GM21529 (cell line): ENCODE results near the gene PDPK1.
"Not testable (repeated sequence)": the region's sequence is repeated elsewhere in the genome, so short reads cannot be mapped to it uniquely, and the experiment has no call there.

ENCODE experiments used
- ATAC-seq: cut with Tn5 transposase; IDR thresholded peaks from one replicate; pipeline ENCODE4 v1.9.1; 2021; ENCODE audit not compliant: unreplicated experiment

PDPK1 gene

DNA sequence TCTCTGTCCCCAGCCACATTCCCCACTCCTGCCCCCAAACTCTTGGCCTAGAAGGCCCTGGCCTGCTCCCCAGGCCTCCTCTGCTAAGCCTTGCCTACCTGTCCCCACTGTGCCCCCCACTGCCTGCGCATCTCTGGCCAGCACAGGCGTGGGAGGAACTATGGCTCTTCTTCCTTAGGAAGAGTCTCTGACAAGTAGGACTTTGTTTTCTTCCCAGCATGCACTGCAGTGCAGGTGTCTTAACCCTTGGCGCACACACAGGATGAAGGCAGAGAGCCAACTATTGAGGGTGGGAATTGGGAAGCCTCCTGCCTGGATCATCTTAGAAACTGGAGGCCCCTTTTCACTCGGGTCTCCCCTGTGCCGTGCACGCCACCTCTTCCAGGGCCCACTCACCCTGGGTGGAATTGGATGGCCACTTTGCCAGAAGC is 14.0 kb upstream of the PDPK1 start:
- ATAC-seq, result no peak

DNA sequence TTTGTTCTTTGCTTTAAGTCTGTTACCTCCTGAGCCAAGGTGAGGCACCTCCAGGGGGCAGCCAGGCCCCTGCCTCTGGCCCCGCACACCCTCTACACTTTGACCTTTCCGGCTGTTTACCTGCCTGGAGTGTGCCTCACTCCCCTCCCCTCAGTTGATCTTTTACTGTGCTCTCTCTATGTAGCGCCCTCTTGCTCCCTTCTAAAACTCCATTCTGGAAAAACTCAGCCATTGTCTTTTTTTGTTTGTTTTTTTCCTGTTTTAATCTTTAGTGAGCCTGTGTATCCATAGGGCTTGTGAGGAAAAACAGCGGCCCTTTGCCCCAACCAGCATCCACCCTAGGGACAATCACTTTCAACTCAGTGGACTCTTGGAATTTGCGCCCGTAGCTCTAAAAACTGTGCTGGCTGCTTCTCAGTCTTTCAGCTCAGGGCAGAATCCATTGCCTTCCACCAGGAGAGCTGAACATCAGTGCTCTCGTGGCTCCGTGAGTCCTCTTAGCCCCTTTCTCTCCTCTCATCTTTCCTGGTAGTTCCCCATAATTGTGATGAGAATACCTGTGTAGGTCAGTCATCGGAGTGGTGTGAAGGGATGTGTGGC is 13.4 kb upstream of the PDPK1 start:
- ATAC-seq, result no peak

DNA sequence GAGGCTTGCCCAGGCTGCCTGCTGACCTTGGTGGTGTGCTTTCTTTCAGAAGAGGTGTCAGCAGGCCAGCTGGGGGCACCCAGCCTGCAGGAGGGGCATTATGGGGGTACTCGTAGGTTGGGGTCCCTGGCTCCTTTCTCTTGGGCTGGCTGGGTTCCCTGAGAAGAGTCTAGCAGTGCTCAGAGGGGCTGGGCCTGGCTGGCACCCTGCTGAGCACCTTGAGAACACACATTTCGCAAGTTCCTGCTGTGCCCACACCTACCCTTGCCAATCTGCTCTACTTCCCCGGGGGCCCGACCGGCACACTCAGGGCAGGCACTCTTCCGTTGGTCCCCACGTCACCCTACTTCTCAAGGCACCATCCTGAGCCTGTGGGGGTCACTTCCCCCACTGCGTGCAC is 11.7 kb upstream of the PDPK1 start:
- no peak for ATAC-seq

DNA sequence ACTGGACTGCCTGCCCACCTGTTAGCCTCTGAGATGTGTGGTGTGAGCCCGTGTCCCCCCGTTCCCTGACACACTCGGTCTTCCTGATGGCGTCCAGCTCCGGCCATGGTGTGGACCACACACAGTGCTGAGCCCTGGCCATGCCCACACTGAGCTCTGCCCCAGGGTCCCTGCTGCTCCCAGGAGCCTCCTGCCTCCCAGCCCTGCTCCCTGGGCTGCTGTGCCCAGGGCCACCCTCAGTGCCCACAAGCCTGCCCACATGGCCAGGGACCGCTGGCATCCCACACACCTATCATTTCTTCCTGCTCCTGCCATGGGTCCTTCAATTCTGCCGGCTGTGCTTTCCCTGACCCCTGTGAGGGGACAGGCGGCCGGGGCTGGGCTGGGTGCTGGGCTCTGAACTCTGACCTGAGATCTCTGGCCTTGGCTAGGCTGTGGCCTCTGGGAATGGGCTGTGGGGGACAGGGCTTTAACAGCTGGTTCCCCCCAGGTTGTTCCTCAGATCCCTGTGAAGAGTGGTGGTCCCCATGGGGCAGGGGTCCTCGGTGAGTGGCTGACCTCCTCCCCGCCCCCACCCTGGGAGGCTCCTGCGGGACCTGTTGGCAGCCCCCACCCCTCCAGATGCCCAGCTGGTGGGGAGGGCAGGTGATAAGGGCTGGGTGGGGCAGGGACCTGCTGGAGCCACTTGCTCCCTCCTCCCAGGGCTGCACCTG is 10.6 kb upstream of the PDPK1 start:
- no peak for ATAC-seq

DNA sequence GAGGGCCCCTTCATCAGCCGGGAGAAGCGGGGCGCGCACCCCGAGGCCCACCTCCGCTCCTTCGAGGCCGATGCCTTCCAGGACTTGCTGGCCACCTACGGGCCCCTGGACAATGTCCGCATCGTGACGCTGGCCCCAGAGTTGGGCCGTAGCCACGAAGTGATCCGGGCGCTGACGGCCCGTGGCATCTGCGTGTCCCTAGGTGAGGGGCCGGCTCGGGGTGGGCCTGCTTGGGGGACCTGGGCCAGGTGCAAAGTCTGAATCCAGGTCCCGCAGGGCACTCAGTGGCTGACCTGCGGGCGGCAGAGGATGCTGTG is 10.1 kb upstream of the PDPK1 start:
- no peak for ATAC-seq

DNA sequence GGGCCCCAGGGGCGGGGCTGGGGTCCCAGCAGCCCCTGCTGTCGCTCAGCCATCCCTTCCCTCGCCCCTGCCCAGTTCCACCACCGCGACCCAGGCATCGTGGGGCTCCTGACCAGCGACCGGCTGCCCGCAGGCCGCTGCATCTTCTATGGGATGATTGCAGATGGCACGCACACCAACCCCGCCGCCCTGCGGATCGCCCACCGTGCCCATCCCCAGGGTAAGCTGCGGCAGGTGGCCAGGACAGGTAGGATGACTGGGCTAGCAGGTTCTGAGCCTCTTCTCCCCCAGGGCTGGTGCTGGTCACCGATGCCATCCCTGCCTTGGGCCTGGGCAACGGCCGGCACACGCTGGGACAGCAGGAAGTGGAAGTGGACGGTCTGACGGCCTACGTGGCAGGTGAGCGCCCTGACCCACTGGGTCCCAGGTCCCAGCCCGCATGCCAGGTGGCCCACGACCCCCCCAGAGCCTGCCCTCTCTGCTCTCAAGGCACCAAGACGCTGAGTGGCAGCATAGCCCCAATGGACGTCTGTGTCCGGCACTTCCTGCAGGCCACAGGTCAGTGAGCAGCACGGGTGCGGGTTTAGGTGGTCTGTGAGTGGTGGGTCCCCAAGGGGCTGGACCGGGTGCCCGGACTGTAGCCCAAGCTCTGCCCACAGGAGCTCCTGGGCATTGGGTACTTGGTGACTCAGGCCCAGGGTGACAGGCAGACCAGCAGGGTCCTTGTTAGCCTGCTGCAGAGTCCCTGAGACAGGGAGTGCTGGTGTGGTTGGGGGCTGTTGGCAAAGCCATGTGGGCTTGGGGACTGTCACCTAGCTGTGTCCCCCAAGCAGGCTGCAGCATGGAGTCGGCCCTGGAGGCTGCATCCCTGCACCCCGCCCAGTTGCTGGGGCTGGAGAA is 9.4 kb upstream of the PDPK1 start:
- no peak for ATAC-seq

DNA sequence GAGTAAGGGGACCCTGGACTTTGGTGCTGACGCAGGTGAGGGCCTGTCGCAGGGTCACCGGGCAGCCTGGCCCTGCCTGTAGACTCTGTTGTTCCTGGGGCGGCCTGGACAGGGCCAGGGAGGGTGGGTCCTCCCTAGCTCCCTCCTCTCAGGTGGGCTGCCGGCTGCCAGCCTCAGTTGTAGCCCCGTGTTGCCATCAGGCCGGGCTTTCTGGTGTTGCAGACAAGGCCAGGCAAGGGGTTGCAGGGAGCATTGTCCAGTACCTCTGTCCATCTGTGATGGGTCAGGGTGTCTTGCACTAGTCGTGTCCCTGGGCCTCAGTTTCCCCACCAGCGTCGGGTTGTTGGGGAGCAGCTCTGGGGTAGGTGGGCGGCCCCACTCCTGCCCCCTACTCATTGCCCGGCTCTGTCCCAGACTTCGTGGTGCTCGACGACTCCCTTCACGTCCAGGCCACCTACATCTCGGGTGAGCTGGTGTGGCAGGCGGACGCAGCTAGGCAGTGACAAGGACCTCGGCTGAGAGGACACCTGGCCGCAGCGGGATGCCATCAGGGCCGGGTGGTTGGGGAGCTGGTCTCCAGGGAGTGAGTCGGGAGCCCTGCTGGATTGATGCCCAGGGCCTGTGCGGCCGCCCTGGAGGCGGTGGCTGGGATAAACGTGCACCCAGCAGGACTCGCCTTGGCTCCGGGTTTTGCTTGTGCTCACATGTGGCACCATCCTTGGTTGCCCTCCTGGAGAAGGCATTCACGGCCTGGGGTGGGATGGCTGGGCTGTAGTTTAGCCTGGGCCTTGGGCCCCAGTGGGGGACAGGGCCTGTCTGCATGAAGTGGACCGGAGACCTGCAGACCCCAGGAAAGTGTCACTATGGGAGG is 8.5 kb upstream of the PDPK1 start:
- no peak for ATAC-seq

DNA sequence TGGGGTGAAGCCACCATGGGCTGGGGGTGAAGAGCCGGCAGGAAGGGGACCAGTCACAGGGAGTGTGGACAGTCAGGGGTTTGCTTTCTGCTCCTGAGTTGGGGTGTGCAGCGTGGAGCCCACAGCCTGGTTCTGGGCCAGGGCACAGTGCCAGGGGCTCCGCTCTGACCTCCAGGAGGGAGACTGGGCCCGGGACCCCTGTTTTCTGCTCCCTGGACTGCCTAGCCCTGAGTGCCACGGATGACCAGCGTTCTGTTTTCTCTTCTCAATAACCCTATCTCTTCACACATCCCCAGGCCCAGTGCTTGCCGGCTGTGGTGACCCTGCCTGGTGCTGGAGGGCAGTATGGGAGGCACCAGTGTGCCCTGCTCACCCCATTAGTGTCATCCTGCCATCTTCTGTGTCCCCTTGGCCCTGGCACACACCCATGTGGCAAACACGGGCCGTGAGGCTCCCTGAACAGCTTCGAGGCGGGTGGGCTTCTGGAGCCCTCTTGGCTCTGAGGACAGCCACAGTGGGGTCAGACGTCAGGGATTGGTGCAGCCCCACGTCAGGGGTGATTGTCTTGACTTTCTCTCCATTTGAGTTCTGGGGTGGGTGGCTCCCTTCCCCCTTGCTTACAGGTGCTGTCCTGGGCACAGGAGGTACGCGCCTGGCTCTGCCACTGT is 7.7 kb upstream of the PDPK1 start:
- no peak for ATAC-seq

DNA sequence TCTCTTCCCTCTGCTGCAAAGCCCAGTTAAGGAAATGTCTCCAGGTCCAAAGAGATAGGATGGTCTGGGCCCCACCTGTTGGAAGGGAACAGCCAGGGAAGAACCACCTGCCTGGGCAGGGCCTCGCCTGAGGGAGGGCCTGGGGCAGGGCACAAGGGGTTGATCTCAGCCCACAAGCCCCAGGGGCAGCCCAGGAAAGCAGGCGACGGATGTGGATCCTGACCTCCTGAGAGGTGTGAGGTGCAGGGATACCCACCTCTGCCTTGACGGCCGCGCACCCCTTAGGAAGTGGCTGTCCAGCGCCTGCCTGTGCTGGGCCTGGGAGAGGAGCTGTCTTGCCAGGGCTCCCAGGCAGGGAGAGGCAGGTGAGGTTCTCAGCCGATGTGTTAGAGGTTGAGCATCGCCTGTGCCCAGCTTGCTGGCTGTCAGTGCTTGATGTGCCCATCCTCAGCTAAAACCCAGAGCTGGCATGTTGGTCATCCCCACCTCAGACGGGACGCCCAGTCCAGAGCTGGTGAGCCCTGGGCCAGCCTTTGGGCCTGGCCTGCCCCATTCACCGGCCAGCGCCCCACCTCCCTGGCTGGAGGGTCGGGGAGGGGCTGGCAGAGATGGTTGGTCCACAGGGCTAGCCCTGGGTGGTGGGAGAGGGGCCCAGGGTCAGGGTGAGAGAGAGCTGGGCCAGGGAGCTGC is 7.0 kb upstream of the PDPK1 start:
- no peak for ATAC-seq

DNA sequence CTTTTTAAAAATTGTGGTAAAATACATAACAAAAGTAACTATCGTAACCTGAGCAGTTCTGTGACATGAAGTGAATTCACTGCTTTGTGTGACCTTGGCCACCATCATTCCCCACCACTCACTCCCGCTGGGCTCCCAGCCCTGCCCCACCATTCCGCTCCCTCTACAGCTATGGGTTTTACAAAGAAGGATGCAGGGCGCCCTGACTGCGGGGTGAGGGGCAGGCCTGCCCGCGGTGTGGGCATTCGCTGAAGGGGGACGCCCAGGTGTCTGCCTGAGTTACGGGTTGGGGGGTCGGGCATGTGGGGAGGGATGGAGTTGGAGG is 6.5 kb upstream of the PDPK1 start, which contains the start of gene CEMP1:
Gene CEMP1 (minus strand): TSS at position 38 of the 325 bp plus-strand sequence. CDS start 335 bp downstream, outside the sequence.
- no peak for ATAC-seq

DNA sequence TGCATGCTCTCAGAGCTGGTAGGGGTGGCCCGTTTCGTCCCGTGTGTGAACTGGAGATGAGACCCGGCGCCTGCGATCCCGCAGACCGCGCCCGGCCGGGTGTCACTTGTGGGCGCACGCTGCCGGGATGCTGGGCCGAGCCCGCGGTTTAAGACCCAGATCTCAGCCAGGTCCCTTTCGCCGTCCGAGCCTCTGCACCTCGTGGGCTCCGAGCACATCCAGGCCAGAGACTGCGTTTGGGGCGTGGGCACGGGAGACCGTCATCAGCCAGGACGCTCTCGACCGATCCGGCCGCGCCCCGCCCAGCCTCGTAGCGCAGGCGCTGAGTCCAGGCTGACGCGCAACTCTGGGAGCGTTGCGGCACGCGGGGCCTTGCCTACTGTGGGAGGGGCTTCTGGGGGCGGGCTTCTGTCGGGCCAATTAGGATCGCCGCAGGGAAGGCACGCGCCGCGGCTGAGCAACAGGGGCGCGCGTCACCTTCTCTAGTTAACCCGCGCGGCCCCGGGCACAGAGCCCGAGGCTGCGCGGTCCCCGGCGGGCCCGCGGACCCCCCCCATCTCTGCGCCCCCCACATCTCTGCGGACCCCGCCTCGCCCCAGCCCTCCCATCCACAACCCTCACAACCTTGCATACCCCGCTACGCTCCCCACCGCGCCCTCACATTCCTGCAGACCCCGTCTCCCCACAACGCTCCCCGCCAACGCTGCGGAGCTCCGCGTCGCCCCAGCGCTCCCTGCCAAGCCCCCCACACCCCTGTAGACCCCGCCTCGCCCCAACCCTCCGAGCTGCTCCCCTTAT is 5.9 kb upstream of the PDPK1 start:
- ATAC-seq, result peak; percentile 80

DNA sequence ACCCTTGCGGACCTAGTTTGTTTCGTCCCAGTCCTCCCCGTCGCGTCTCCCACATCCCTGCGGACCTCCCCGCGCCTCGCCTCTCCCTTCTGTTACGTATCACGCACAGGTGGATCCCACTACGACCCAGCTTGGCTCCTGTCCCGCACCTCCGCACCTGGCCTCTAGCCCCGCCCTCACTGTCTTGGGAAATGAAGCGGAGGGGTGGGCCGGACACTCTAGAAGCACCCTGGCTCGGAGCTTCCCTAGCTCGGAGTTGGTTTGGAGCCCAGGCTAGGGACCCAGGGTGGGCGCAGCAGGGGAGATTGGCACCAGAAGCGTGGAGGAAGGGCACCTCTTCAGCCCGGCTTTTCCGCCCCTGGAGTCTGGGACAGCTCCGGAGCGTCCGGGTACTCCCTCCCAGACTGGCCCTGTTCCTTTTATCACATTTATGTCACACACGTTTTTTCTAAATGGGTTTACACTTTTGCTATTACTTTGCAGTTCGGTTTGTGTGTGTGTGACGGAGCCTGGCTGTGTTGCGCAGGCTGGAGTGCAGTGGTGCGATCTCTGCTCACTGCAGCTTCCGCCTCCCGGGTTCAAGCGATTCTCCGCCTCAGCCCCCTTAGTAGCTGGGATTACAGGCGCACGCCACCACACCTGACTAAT is 5.2 kb upstream of the PDPK1 start:
- ATAC-seq, result no peak

DNA sequence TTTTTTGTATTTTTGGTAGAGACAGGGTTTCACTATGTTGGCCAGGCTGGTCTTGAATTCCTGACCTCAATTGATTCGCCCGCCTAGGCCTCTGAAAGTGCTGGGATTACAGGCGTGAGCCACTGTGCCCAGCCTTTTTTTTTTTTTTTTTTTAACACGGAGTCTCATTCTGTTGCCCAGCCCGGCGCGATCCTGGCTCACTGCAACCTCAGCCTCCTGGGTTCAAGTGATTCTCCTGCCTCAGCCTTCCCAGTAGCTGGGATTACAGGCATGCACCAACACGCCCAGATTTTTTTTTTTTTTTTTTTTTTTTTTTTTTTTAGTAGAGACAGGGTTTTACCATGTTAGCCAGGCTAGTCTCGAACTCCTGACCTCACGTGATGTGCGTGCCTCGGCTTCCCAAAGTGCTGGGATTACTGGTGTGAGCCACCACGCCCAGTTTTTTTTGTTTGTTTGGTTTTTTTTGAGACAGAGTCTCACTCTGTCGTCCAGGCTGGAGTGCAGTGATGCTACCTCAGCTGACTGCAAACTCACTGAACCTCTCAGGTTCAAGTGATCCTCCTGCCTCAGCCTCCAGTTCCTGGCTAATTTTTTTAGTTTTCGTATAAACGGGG is 4.6 kb upstream of the PDPK1 start:
- not testable (repeated sequence) for ATAC-seq

DNA sequence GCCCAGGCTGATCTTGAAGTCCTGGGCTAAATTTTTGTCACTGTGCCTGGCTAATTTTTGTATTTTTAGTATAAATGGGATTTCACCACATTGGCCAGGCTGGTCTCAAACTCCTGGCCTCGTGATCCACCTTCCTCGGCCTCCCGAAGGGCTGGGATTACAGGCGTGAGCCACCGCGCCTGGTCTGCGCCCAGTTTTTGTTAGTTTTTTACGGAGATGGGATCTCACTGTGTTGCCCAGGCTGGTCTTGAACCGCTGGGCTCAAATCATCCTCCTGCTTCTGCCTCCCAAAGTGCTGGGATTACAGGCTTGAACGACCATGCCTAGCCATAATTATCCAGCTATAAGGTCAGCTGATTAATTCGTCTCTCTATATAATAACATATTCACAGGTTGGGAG is 3.9 kb upstream of the PDPK1 start:
- ATAC-seq, result no peak

DNA sequence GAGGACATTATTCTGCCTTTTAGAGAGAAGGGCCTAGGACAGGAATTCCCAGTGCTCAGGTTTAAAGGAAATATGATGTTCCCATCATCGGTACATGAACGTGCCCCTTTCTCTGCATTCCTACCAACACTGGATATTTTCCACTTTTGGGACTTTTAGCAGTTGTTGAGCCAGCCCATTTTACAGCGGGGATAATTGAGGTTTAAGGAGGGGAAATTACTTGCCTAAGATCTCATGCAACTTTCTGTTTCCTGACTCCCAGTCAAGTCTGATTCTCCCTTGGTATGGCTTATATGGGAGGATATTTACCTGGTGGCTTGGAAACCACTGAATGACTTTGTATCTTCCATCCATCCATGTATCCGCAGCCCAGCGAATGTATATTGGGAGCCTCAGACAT is 3.5 kb upstream of the PDPK1 start:
- ATAC-seq, result not testable (repeated sequence)

DNA sequence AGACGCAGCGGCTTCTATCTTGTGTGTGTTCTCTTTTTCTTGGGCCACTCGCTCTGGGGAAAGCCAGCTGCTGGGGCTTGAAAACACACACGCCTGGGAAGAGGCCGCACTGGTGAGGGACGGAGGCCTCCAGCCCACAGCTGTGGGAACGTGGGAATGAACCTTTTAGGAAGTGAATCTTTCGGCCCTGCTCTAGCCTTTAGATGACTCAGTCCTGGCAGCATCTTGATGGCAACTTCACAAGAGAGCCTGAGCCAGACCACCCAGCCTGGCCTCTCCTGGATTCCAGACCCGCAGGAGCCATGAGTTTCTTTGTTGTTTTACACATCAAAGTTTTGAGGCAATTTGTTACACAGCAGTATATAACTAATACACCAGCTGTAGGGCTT is 2.2 kb upstream of the PDPK1 start:
- ATAC-seq, result no peak

DNA sequence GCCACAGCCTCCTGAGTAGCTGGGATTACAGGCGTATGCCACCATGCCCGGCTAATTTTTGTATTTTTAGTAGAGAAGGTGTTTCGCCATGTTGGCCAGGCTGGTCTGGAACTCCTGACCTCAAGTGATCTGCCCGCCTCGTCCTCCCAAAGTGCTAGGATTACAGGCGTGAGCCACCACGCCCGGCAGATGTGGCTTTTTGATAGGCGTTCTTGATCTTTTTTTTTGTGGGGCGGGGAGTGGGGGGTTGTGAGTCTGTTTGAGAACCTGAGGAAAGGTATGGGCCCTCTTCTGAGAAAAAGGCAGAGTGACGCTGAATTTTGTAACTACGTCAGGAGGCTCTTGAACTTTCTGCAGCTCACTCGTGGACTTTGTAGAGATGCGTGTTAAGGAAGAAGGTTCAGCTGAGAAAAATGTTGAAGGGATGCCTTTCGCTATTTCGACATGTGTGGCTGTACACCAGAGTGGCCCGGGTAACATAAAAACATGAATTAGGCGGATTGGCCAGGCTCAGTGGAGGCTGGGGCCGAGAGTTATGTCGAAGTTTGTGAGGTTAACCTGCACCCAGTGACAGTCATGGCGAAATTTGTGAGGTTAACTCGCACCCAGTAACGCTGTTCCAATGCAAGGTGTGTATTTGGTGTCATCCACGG is 1.5 kb downstream of the PDPK1 start:
- not testable (repeated sequence) for ATAC-seq
